Measurements from ENCODE around the gene BAHCC1.

The BAHCC1 gene

DNA sequence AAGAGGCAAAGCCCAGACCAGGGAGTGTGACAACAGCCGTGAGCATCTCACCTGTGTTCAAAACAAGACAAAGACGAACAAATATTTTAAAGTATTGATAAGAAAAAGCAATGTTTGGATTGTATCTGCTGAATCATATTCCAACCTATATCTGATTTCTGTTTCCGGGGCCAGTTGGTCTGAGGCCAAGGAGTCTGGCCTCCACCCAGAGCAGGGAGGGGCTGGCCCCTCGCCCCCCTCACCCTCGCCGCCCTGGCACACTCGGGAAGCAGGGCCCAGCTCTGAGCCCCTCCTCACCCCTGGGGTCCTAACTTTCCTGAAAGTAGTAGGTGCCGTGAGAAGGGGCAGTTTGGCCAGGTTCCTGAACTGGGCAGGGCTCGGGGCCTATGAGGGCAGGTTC, 69.3 kb downstream of the BAHCC1 start:
- DNase-seq = no peak

DNA sequence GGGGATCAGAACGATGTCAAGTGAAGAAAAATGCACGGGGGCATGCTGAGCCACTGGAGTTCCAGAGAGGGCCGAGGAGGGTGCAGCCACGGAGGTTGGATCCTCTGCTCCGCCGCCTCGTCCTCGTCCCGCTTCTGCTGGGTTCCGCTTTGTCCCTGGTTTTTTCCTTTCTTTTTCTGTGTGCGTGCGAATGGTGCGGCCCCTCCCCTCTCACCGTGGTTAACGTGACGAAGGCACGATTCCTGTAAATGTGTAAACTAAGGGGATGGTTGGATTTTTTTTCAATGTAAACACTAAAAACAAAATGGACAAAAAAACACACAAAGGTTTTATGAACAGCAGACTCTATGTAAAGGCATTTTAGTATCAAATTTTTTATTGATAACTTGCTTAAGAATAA, 70.7 kb downstream of the BAHCC1 start:
- DNase-seq = no peak

DNA sequence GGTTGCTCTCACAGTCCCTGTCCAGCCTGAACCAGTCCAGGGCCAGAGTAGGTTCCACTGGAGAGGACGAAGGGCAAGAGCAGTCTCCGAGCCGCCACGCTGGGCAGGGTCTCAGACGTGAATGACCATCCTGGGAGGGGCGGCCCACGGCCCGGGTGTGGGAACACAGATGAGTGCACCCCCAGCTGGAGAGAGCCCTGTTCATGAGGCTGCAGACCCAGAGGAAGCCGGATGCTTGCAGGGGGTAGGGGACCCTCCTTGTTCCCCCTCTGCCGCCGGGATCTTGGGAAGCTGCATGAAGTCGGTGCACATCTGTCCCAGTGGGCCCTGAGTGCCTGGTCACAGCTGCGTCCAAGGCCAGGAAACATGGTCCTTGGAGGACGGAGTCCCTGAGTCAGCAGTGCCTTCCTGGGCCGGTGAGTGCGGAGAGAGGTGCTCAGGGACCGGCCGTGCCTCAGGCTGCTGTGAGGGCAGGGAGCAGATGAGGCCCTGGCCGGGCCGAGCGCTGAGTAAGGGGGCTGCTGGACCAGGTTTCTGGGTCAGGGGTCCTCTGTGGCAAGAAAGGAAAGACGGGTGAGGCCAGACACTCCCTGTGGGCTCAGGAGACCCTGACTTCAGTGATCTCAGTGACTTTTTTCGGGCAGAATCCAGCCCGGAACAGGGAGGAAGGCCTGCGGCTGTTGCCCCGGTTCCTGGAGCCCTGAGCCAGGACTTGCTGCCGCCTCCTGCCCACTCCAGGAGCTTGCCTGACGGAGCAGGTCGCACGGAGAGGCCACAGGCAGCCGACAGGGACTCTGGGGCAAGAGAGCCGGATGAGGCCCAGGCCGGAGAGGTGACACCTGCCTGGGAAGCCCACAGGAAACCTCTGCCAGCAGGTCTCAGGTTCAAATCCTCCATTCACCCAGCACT, 71.6 kb downstream of the BAHCC1 start:
- no peak for DNase-seq

DNA sequence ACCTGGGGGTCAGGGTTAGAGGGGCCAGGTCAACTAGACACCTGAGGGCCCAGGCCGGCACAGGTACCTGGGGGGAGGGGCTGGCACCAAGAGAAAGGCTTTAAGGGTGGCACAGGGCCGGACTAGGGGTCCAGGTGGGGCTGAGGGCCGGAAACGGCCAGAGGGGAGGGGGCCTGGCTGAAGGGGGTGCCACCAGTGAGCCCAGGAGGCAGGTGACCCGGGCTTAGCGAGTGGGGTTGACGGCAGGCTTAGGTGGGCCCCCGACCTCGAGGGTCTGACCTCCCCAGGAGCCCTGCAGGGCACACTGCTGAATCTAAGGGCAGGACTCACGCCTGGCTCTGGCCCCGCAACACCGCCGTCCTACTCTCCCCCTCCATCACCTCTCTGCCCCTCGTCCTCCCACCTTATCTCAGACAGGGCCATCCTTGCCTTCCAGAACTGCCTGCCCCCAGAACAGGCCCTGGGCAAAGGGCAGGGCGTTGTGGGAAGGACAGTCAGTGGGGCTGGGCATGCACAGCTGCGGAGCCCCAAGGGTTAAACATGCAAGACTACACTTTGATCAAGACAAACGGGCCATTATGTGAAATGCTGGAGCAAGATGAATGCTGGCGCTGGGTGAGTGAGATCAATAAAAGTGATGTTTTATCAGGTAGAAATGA, 73.0 kb downstream of the BAHCC1 start:
- DNase-seq = no peak

DNA sequence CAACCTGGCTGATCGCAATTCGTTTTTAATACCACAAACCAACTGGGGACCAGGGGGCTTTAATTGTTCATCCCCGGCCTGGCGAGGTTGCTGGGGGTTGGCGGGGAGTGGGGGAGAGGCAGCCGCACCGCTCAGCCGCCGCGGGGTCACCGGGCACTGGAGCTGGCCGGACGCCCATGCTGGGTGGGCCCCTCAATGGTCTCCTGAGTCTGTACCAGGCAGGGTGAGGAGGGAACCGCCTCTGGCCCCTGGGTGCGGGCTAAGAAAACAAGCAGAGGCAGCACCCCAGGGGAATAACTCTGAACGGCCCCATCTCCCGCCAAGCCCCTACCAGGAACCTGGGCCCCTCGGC, 73.5 kb downstream of the BAHCC1 start:
- no peak for DNase-seq

DNA sequence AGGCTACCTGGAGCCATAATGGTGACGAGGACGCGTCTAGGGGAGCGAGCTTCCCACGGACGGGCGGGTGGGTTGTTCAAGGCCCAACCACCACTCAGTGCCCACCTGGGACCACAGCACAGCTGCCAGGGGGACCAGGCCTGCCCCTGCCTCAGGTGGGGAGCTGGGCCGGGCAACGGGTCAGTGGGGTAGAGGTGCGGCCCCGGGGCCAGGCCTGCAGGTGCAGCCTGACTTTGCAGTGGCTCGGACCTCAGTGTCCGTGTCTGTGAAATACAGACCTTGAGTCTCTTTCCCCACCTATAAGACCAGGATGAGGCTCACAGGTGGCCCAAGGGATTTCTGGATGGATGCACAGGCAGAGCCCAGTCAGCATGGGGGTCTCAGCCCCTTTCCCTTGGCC, 74.0 kb downstream of the BAHCC1 start:
- DNase-seq = no peak

DNA sequence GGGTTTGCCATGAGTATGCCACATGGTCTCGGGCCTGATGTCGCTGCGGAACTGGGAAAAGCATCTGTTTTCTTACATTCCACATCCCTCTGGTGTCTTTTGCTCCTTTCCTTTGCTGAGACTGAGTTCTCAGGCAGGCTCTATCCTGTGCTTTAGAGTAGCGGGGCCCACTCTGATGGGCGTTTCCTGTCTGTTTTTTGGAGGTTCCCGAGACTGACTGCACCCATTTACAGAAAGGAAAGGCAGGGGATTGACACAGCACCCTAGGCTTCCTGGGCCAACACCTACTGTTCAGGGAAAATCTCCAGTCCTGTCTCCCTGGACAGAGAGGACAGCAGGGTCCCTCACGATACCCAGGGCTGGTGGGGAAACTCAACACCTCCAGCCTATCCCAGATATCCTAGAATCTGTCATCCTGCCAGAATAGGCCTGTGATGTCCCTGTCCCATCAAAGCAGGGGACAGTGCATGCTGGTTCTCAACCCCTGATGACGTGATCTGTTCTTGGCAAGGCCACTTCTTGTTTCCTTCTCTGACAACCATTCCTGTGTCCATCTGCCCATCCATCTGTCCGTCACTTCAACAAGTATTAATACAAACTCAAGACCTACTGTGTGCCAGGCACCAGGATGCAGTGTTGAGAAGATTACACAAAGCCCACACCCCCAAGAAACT, 75.2 kb downstream of the BAHCC1 start:
- no peak for DNase-seq

DNA sequence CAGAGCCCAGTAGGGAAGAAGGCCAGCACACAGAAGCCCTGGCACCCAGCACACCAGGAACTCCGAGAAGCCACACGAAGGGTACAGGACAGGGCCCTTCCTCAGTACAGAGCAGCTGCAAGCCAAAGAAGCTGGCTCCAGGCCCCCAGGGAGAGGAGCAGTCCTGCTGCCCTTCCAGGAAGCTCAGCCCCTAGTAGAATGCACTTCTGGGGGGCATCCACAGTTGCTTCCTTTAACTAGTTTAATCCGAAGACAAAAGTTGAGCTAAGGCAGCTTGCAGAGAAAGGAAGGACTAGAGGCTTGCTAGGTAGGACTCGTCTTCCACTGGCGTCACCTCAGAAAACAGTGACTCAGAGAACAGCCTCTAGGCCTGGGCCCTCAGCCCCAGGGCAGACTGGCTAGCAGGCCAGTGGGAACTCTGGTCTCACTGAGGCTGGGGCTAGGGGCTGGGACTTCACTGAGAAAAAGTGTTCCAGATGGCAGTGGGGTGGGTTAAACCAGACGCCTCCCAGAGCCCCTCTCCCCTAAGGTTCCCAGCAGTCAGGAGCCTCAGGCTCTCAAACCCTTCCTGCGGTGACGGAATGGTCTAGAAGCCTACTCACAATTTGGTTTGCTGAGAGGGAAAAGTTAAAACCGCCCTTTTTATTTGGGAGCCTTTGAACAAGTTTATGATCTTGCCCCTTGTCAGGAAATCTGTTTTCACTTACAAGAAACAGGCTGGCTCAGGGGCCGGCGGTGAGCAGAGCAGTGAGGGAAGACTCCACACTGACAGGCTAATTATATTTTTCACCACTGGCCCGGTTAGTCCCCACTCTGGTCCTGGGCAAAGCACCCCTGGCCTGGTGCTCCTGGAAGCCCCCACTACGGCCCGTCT, 75.9 kb downstream of the BAHCC1 start:
- no peak for DNase-seq

DNA sequence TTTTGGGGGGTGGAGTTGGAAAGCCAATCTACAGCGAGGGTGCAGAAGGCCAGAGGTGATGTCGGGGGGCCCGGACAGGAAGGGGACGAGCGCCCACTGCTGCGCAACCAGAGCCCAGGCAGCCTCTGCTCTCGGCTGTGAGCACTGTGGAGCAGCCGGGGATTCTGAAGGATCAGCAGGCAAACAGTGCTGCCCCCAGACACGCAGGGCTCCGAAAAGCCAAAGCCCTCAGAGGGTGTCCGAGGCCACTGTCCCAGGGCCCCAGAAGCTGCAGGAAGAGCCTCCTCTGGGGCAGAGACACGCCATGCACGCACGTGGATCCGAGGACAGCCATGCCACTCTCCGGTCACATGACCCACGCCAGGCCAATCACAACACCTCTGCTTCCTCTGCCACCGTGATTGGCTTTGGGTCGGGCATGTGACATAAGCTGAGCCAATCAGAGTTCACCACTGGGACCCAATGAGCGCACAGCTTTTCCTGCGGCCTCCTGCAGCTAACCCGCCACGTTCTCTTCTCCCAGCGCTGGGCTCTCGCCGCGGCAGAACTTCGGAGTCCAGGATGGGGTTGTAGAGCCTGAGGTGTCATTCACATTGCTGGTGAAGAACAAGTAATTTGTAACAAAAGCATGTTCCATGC, 76.7 kb downstream of the BAHCC1 start:
- DNase-seq = peak; percentile 31

DNA sequence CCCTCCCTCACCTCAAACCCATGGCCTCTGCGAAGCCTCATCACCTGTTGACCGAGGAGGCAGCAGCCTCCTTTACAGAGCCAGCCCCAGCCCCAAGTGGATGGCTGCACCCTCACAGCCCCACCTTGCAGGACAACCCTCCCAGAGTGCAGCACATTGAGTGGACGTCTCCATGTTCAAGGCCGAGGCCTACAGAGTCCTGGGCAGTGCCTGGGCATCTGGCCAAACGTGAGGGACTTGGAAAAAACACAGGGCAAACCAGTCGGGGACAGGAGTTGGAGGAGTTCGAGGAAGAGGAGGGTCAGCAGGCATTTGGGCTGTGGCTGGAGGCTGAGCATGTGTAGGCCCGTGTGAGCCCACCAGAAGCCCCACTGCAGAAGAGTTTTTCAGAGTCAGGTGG, 77.8 kb downstream of the BAHCC1 start:
- DNase-seq = no peak

DNA sequence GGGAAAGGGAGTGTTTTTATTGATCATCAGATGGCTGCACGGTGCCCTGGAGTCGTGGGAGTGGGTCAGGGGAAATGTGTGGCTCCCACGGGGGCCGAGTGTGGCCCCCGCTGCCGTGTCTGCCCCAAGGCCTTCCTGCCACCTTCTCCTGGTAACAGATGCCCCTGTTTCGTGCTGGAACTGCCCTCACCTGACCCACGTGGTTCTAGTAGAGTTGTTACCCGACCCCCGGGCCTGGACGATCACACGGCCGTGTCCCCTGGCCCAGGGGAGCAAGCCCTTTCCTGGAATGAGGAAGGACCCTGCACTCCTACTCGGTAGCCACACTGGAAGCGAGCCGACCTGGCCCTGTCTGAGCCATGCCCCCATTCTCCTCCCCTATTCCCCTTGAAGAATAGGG, 79.7 kb downstream of the BAHCC1 start:
- no peak for DNase-seq

DNA sequence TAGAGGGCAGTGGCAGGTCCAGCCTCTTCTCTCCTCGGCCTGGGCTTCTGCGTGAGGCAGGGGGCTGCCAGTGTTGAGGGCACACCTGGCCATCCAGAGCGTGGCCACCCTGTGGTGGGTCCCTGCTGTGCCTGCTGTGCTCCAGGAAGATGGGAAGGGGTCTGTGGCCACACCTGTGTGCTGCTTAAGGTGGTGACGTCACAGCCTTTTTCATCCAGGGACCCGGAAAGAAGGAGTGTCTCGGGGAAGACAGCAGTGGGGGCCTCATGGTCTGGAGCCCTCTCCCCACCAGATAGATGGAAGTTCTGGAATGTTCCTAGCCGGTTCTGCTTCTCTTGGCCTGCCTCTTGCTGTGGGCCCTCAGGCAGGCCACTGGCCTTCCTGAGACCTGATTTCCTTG, 80.8 kb downstream of the BAHCC1 start:
- no peak for DNase-seq

DNA sequence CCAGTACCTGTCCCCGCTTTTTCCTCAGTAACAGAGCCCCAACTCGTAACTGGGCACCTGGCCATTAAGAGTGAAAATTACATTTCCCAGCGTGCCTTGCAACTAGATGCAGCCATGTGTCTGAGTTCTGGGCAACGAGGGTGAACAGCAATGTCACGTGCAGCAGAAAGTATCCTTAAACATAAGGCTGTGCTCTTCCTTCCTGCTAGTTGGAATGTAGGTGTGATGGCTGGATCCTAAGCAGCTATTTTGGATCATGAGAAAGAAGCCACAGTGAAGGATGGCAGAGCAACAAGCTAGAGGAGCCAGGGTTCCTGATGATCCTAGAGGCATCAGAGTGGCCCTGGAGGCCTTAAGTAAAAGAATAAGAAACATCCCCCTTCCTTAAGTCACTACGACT, 81.4 kb downstream of the BAHCC1 start:
- DNase-seq = no peak

DNA sequence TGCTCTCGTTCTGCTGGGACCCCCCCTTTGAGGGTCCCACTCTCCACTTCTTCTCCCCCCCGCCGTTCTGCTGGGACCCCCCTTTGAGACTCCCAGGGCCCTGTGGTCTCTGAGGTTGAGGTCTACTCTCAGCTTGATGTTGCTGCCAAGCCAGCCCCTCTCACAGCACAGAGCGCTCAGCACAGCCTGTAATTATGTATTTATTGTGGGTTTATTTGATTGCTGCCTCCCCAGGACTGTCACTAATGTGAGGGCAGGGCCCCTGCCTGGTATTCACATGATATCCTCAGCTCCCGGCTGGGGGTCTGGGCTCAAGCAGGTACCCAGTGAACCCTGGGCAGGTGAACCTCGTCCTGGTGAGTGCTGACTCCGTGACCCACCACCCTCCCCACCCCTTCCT, 81.9 kb downstream of the BAHCC1 start:
- DNase-seq = no peak

DNA sequence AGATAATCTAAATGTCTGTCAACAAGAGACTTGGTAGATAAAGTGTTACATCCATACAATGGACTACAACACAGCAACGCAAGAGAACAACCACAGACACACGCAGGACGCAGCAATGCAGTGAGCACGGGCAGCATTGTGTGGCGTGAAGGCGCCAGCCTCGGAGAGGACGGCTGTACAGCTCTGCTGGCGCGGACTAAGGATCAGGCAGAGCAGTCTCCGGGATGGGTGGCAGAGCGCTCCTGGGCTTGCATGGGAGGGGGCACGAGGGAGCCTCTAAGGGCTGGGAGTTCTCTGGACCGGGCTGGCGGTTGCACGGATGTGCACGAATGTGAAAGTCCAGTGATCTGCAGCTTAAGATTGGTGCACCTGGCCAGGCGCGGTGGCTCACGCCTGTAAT, 82.9 kb downstream of the BAHCC1 start:
- no peak for DNase-seq

DNA sequence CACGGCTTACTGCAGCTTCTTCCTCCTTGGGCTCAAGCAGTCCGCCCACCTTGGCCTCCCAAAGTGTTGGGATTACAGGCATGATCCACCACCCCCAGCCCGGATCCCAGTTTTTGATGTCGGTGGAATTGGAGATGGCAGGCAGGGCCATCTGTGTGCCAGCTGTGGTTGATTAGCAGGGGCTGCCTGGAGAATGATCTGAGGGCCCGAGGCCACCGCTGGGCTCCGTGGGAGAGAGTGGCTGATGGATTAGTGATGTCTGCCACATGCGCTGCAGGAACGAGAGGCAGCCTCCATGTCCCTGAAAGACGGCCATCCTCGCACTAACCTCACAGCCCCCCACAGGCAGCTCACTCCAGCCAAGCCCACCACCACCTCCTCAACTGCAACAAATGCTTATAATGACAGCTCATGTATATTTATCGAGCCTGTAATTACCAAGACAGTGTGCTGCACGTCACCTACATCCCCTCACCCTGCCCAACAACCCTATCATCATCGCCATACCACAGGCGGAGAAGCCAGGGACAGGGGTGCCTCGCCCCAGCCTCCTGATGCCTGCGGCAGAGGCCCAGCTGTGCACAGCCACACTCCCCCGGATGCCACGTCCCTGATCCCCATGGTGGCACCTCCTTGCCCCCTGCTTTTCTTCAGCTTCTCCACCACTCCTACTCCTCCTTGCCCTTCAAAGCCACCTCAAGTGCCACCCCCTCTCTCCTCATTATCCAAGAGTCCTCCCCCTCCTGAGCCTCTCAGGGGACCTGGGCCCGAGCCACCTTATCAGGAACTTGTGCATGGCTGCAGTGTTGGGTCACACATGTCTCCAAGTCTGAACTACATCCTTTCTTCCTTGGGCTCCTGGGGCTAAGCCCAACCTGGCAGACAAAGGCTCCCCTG, 84.2 kb downstream of the BAHCC1 start:
- no peak for DNase-seq

DNA sequence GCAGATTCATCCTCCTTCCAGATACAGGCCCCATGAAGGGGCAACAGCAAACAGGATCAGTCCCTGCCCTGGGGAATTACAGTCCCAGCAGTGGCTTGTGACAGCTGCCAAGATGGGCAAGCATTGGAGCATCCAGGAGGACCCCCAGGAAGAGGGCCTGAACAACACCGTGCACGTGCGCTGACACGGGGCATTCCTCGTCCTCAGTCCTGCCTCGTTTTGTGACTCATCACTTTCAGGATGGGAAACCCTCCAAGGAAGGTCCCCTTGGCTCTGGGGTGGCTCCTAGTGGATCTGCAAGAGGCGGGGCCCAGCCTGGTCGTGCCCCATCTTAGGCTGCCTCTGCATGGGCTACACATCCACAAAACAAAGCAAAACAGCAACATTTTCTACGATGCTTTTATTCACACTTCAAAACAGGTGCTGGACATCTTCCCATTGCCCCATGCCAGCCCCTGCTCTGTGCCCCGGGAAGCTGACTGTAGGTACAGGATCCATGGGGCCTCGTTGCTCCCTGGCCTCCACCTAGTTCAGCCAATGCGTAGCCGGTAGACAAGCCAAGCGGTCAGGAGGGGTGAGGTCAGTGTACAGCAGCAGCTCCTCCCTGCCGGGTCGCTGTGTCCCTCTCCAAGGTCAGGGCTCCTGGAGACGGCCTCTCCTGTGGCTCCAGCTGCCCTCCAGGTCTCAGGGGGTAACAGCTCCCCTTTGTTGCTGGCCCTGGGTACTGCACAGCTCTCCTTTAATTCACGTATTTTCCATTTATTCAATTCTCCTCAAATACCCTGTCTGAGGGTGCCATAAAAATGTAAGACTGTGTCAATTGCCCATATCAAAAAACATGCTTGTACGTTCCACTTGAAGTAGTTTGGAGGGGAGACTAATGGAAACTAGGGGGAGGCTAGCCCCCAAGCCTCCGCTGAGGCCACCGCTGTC, 85.1 kb downstream of the BAHCC1 start:
- no peak for DNase-seq

DNA sequence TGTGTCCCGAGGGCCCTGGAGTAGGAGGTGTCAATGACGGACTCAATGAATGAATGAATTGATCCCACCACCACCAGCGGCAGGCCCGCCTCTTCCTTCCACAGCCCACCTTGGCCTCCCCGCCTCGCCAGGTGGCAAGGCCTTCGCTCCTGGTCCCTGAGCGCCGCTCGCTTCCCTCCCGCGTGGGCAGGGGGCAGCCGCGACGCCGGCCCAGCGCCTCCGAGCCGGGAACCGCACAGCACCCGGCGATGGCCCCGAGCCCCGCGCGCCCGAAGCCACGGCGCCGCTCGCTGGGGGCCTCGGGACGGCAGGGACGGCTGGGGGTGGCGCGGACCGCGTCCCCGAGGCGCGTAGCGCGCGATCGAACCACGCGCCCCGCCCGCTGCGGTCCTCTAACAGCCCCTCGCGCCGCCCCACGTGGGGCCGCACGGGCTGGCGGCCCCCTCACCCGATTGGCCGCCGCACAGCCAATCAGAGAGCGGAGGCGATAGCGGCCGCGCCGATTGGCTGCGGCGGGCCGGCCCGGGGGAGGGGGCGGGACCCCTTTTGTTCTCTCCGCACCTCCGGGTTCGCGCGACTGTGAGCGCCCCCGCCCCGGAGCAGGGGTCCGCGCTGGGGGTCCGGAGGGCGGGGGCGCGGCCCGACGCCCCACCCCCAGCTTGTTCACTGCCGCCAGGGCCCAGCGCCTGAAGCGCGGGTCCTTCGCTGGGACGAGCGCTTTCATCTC, 86.0 kb downstream of the BAHCC1 start:
- peak; percentile 63 for DNase-seq

DNA sequence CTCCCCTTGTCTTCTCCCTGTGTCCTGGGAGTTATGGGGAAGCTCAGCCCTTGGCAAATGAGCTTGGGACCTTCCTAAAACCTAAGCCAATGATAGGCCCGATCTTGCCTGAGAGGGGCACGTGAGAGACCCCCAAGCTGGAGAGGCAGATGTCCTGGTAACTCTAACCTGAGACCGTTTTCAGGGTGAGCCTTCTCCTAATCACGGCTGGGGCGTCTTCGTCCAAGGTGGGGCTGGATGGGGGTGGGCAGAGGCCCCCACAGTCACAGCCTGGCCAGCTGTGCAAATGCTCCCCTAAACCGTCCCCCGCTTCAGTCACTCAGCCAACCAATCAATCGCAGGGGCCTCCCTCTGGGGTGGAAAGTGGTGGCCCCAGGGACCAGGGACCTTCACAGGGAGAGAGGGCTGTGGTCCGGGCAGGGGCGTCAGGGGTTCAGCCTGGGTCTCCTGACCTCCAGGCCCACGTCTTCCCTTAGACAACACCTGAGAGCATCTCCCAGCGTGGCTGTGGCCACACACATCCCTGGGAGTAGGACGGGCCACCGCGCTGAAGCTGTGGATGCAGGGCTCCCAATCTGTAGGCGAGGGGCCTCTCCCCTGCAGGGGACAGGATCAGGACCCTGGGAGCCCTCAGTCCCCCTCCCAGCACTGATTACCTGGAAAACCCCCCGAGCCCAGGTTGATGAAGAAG, 86.7 kb downstream of the BAHCC1 start:
- no peak for DNase-seq

All from stimulated activated CD4-positive, alpha-beta T cell treated with anti-CD3 and anti-CD28 coated beads, Interleukin-4, amount 100 ng/mL, for 1 hour (primary cell).